ENCODE results near the gene LTBP1. TPM values are rescaled to one million over a fixed set of nuclear protein-coding genes. Genes with fewer than 3 reads are reported as not detected.
"Not testable (repeated sequence)": the region's sequence is repeated elsewhere in the genome, so short reads cannot be mapped to it uniquely, and the experiment has no call there.

LTBP1 gene
- total RNA-seq, 4 donors from 2014 or later, result 3.8 to 20.8 (median 11.3) TPM

DNA sequence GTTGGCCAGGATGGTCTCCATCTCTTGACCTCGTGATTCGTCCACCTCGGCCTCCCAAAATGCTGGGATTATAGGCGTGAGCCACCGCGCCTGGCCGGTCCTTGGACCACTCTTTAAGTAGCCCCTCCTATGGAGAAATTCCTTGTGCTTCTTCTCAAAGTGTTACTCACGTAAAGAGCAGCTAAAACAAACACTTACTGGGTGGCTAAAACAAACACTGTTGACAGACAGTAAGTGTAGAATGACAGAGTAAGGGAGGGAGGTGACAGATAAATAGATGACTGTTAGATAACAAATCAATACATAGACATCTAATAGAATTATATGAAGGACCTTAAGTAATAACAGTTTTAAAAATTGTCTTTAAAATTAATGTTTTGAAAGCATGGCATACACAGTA is 488.8 kb downstream of the LTBP1 start:
- intact Hi-C loops (cut with DNase I; ENCODE audit: low total_unique reads), result no loop called here
- WGBS, 2 donors, result 90 to 97% methylated on average over 8 of the region's 8 CpGs

GRCh38 chr2:33436083-33436482 is 489.3 kb downstream of the LTBP1 start:
- intact Hi-C loops (cut with DNase I; ENCODE audit: low total_unique reads), result no loop called here
- DNase-seq (ENCODE audit: low spot score in 2 of 2), result no peak
- no peak for TF ChIP-seq CTCF (IDR thresholded peaks at IDR 0.05)
- TF ChIP-seq POLR2A (IDR thresholded peaks at IDR 0.05), result no peak
- 41 to 45% methylated on average over 1 of the region's 1 CpG for WGBS, 2 donors
- no peak overlapping the region for H3K4me3 ChIP-seq (ENCODE audit: low read depth, poor library complexity, severe bottlenecking)

More for the DNA sequence above, 488.8 kb downstream of the LTBP1 start:
- no peak for DNase-seq (ENCODE audit: low spot score in 2 of 2)
- TF ChIP-seq CTCF (IDR thresholded peaks at IDR 0.05), result no peak
- no peak for TF ChIP-seq POLR2A (IDR thresholded peaks at IDR 0.05)
- H3K4me3 ChIP-seq (ENCODE audit: low read depth, poor library complexity, severe bottlenecking), result no peak overlapping the region

- 47 to 51% methylated on average over 4 of the region's 4 CpGs for WGBS, 2 donors
- intact Hi-C loops (cut with DNase I; ENCODE audit: low total_unique reads), result no loop called here
- no peak for TF ChIP-seq POLR2A (IDR thresholded peaks at IDR 0.05)
- no peak for TF ChIP-seq CTCF (IDR thresholded peaks at IDR 0.05)
- DNase-seq (ENCODE audit: low spot score in 2 of 2), result no peak
- no peak overlapping the region for H3K4me3 ChIP-seq (ENCODE audit: low read depth, poor library complexity, severe bottlenecking)
These were observed 490.5 kb downstream of the LTBP1 start for GRCh38 chr2:33437297-33437696.

DNA sequence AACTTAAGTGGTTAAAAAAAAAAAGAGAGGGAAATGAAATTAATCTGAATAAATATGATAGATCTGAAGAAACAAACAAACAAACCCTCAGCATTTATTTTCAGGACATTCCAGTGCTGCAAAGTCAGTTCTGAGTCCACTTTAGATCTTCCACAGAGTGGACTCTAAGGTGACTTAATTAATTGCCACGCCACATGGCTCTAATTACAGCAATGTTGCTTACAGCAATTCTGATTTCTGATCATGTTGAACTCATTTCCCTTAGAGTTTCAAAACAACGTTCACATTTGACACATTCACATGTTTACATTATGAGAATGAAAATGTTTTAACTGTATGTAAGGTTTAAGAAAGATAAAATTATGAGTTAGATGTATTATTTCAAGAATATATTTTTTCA is 491.1 kb downstream of the LTBP1 start:
- intact Hi-C loops (cut with DNase I; ENCODE audit: low total_unique reads), result no loop called here
- no peak overlapping the region for H3K4me3 ChIP-seq (ENCODE audit: low read depth, poor library complexity, severe bottlenecking)
- DNase-seq (ENCODE audit: low spot score in 2 of 2), result no peak
- 45 to 52% methylated on average over 2 of the region's 2 CpGs for WGBS, 2 donors
- TF ChIP-seq POLR2A (IDR thresholded peaks at IDR 0.05) (no peak), CTCF (IDR thresholded peaks at IDR 0.05) (no peak)

GRCh38 chr2:33441235-33441810 is 494.6 kb downstream of the LTBP1 start:
- 30 to 34% methylated on average over 3 of the region's 3 CpGs for WGBS, 2 donors
- H3K4me3 ChIP-seq (ENCODE audit: low read depth, poor library complexity, severe bottlenecking), result no peak overlapping the region
- intact Hi-C loops (cut with DNase I; ENCODE audit: low total_unique reads), result no loop called here
- TF ChIP-seq POLR2A (IDR thresholded peaks at IDR 0.05) (no peak), CTCF (IDR thresholded peaks at IDR 0.05) (peak in 1 of 3 donors; percentile 9)
- DNase-seq (ENCODE audit: low spot score in 2 of 2), result peak in 1 of 2 donors; percentile 30

GRCh38 chr2:33442052-33442451 is 495.3 kb downstream of the LTBP1 start:
- DNase-seq (ENCODE audit: low spot score in 2 of 2); H3K4me3 ChIP-seq (ENCODE audit: low read depth, poor library complexity, severe bottlenecking); intact Hi-C loops (cut with DNase I; ENCODE audit: low total_unique reads): not testable (repeated sequence)
- 93 to 95% methylated on average over 9 of the region's 9 CpGs for WGBS, 2 donors

Data from lower leg skin (tissue), 4 donors.